Measurements from ENCODE around the gene SPTB. TPM values are rescaled to one million over a fixed set of nuclear protein-coding genes. Genes with fewer than 3 reads are reported as not detected.

Gene SPTB
- polyA plus RNA-seq, 3 donors, result 15.5 to 18.8 (median 16.2) TPM

DNA sequence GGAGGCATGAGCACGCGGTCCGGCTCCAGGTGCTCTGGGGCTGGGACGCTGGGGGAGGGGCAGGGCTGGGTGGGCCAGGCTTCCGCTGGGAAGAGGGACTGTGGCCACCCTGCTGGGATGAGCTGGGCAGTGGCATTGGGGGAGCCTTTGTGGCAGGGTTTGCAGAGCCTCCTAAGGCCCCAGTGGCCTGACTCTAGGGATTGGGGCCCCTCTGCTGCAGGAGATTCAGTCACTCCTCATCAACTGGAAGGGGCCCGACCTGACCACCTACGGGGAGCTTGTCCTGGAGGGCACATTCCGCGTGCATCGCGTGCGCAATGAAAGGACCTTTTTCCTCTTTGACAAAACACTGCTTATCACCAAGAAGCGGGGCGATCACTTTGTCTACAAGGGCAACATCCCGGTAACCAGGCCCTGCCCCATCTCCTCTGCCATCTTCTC lies 148.5 kb downstream of the SPTB start:
- no peak for DNase-seq

DNA sequence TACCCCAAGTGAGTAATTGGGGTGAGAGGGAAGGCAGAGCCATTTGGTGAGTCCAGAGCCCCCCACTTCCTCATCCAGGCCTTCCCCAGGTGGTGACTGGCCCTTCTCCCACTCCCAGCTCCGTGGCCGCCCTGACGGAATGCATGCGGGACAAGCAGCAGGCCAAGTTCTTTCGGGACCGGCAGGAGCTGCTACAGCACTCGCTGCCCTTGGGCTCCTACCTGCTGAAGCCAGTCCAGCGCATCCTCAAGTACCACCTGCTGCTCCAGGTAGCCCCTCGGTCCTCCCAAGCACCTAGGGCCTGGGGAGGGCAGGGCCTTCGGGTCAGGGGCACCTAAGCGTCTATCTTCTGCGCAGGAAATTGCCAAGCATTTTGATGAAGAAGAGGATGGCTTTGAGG lies 149.0 kb downstream of the SPTB start:
- DNase-seq, result no peak

- no peak for DNase-seq
Observed at GRCh38 chr14:64730061-64730440, 149.7 kb downstream of the SPTB start.

DNA sequence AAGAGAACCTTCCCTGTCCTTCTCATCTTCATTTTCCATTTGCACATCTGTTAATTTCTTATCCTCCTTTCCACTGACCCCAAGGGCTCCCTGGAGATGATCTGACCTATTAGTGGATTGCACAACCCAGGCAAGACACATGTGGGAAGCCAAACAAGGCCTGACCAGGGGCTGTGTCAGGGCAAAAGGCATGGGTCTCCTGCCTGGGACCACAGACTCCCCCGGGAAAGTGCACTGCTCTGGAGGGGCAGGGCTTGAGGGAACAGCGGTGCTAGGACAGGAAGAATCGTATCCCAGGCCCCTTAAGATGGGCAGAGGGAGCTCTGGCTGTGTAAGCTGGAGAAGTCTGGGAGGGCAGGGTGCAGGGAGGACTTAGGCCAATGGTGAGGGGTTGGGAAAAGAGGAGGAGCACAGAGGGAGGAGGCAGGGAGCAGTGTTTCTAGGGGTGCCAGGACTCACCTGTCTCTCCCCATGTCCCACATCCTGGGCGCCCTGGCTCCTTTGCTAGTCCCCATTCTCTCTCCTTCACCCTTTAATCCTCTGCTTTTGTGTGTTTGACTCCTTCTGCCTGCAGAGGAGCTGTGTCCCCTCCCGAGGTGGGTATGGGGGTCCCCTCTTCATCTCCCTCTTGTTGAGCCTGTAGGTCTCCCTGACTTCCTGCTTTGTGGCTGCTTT lies 150.2 kb downstream of the SPTB start:
- DNase-seq, result no peak

DNA sequence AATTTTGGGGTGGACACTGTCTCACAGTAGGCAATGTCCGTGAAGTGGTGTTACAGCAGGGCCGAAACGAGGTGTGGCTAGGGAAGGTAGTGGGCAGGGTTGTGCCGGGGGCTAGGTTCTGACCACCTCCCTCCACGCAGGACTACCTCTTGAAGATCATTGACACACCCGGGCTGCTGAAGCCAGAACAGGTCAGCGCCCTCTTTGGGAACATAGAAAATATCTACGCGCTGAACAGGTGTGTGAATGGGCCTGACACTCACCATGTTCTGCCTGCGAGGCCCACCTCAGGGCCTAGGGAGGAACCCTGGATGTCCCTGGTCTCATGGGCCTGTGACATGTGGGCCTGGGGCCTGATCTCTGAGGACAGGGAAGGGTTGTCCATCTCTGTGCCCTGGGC lies 150.9 kb downstream of the SPTB start:
- DNase-seq, result no peak

GRCh38 chr14:64728106-64728505 lies 151.6 kb downstream of the SPTB start:
- DNase-seq, result no peak

DNA sequence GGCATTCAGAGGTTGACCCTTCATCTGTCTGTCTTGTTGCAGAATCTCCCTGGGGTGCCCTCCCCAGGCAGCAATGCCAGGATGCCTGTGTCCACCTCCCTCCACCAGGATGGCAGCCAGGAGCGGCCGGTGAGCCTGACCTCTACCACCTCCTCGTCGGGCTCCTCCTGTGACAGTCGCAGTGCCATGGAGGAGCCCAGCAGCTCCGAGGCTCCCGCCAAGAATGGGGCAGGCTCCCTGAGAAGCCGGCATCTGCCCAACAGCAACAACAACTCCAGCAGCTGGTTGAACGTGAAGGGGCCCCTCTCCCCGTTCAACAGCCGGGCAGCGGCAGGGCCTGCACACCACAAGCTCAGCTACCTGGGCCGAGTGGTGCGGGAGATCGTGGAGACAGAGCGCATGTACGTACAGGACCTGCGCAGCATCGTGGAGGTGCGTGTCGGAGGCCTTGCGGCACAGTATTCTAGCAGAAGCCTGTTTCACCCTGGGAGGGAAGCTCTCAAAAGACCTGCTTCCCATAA lies 152.1 kb downstream of the SPTB start:
- no peak for DNase-seq

- no peak for DNase-seq
Observed at GRCh38 chr14:64726585-64726890, 153.2 kb downstream of the SPTB start.

- no peak for DNase-seq
Observed at GRCh38 chr14:64725879-64726584, 153.7 kb downstream of the SPTB start.

GRCh38 chr14:64725261-64725815 lies 154.4 kb downstream of the SPTB start:
- DNase-seq, result no peak

GRCh38 chr14:64724578-64724930 lies 155.2 kb downstream of the SPTB start:
- no peak for DNase-seq

DNA sequence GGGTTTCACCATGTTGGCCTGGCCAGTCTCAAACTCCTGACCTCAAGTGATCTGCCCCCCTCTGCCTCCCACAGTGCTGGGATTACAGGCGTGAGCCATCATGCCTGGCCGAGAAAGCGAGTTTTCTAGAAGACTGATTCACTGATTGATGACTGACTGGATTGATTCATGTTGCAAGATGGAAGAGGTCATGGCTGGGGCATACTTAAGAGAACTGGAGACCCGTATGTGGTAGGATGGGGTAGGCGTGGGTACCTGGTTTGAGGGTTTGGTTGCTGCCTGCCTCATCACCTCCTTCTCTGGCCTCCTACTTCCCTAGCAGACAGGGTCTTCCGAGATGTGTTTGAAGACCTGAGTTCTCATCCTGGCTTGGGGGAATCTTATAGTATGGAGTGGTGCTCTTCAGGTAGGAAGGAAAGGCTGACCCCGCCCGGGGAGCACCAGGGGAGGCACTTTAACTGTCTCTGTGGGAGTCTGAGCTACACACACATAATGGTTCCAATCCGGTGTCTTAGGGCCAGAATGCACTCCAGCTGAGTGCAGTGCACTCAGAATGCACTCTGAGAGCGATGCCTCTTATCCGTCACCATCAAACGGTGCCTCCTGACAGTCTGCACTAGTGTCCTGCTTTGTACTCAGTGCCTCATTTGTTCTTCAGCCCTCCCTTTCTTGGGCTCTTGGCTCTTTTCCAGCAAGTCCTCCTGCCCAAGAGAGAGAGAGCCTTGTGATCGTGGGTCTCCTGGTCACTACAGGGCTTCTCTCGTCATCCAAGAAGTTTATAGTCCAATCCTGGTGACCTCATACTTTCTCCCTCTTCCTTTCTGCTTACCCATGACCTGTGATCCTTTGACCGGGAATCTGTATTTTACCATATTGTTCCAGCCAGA lies 155.8 kb downstream of the SPTB start:
- DNase-seq, result no peak

DNA sequence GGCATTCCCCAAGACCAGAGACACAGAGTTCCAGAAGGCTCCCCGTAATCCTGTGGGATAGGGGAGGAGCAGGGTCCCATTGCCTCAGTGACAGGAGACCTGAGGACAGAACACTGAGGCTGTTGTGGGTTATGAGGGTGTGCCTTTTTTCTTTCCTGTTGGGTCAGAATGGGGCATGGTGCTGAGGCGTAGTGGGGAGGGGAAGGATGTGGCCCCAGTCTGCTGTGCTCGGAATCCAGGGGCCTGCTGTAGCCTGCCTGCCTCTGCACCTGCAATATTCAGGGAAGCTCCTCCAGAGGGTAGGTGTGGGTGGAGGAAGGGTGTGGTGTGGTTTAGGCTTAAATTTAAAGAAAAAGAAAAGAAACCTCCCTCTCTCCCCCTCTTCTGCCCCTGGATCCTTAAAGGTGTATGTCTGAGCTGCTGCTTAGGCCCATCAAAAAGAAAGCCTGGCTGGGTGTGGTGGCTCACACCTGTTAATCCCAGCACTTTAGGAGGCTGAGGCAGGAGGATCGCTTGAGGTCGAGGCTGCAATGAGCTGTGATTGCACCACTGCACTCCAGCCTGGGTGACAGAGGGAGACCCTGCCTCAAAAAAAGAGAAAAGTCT lies 156.8 kb downstream of the SPTB start:
- DNase-seq, result no peak

DNA sequence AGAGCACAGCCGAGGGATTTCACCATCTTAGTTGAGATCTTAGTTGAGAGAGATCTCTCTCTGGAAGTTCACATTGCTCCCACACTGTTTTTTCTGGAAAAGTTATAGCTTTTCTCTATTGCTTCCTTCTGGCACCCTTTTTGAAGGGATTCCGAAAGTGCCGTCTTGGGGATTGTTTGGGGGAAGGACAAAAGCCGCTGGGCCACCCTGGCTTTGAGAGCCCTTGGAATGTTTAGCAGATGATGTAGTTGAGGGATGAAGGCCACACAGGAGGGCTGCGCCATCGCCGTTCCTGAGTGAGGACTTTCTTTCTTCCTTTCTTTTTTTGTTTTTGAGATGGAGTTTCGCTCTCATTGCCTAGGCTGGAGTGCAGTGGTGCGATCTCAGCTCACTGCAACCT lies 157.8 kb downstream of the SPTB start:
- DNase-seq, result no peak

- DNase-seq, result no peak
Observed at GRCh38 chr14:64721391-64721791, 158.3 kb downstream of the SPTB start.

- DNase-seq, result no peak
Observed at GRCh38 chr14:64720131-64720576, 159.6 kb downstream of the SPTB start.

GRCh38 chr14:64719601-64720000 lies 160.1 kb downstream of the SPTB start:
- DNase-seq, result no peak

GRCh38 chr14:64718762-64719161 lies 160.9 kb downstream of the SPTB start:
- no peak for DNase-seq

DNA sequence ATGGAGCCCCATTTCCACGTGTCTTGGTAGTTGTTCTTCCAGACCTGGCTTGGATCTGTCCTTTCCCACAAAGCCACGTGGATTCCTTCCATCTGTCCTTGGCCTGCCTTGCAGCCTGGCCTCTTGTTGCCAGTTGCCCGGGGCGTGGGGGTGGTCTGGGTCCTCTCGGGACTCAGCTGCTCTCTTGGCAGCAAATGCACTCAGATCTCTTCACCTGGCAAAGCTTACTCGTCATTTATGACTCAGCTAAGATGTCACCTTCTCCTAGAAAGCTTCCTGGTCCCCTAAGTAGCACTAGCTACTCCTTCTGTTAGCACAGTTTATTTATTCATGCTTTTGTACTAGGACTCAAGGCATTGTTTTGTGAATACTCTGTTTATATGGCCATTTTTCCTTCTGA lies 161.8 kb downstream of the SPTB start:
- no peak for DNase-seq

- no peak for DNase-seq
Observed at GRCh38 chr14:64715628-64716412, 163.9 kb downstream of the SPTB start.

- DNase-seq, result no peak
Observed at GRCh38 chr14:64715146-64715627, 164.5 kb downstream of the SPTB start.
